ENCODE results near the gene CALML3. TPM values are rescaled to one million over a fixed set of nuclear protein-coding genes. Genes with fewer than 3 reads are reported as not detected.

CALML3 gene
- total and polyA plus RNA-seq, 11 donors: 0.03 TPM; not detected in 10

- DNase-seq (peak in 1 of 5 donors; percentile 26), ATAC-seq (no peak)
- H3K4me1 ChIP-seq: peaks cover 0 to 13% (median 0%) of the 10 kb centered on the region in 12 donors
- H3K36me3 ChIP-seq: no peaks in the 10 kb centered on the region
- H3K27me3 ChIP-seq: no peaks in the 10 kb centered on the region
- intact Hi-C loops (cut with DNase I): no loop called here
- no peaks in the 10 kb centered on the region for H3K9me3 ChIP-seq
- WGBS, 4 donors: 83 to 89% (median 86%) methylated on average over 21 to 23 of the region's 23 CpGs
- no peak overlapping the region for H3K27ac ChIP-seq
- no peak for TF ChIP-seq CTCF (IDR thresholded peaks at IDR 0.05)
- no peak for TF ChIP-seq POLR2A (IDR thresholded peaks at IDR 0.05)
- no peak overlapping the region for H3K4me3 ChIP-seq
These were observed 41.2 kb downstream of the CALML3 start for GRCh38 chr10:5565671-5566581.

GRCh38 chr10:5566614-5567013, 41.9 kb downstream of the CALML3 start:
- ATAC-seq: no peak
- Histone ChIP-seq H3K9me3 (no peaks in the 10 kb centered on the region), H3K27ac (no peak overlapping the region), H3K36me3 (no peaks in the 10 kb centered on the region), H3K27me3 (no peaks in the 10 kb centered on the region), H3K4me1 (peaks cover 0 to 13% (median 0%) of the 10 kb centered on the region in 12 donors), H3K4me3 (no peak overlapping the region)
- TF ChIP-seq POLR2A (IDR thresholded peaks at IDR 0.05) (no peak), CTCF (IDR thresholded peaks at IDR 0.05) (no peak)
- 83 to 86% (median 86%) methylated on average over 3 of the region's 3 CpGs for WGBS, 4 donors
- DNase-seq: peak in 1 of 5 donors; percentile 22
- intact Hi-C loops (cut with DNase I): no loop called here

- WGBS, 4 donors: 94 to 97% (median 96%) methylated on average over 2 of the region's 2 CpGs
- no peaks in the 10 kb centered on the region for H3K9me3 ChIP-seq
- no peak overlapping the region for H3K4me3 ChIP-seq
- DNase-seq (no peak), ATAC-seq (no peak)
- no peaks in the 10 kb centered on the region for H3K36me3 ChIP-seq
- intact Hi-C loops (cut with DNase I): no loop called here
- TF ChIP-seq CTCF (IDR thresholded peaks at IDR 0.05) (no peak), POLR2A (IDR thresholded peaks at IDR 0.05) (no peak)
- no peak overlapping the region for H3K27ac ChIP-seq
- no peaks in the 10 kb centered on the region for H3K27me3 ChIP-seq
- peaks cover 0 to 13% (median 0%) of the 10 kb centered on the region in 12 donors for H3K4me1 ChIP-seq
These were observed 42.7 kb downstream of the CALML3 start for GRCh38 chr10:5567477-5567876.

GRCh38 chr10:5568984-5569383, 44.2 kb downstream of the CALML3 start:
- Histone ChIP-seq H3K4me3 (no peak overlapping the region), H3K4me1 (peaks cover 0 to 6% (median 0%) of the 10 kb centered on the region in 12 donors), H3K36me3 (no peaks in the 10 kb centered on the region), H3K27ac (no peak overlapping the region), H3K27me3 (no peaks in the 10 kb centered on the region), H3K9me3 (no peaks in the 10 kb centered on the region)
- intact Hi-C loops (cut with DNase I): no loop called here
- TF ChIP-seq POLR2A (IDR thresholded peaks at IDR 0.05) (no peak), CTCF (IDR thresholded peaks at IDR 0.05) (no peak)
- DNase-seq: no peak
- no peak for ATAC-seq
- WGBS, 4 donors: 96 to 99% (median 97%) methylated on average over 2 of the region's 2 CpGs
